Measurements from ENCODE around the gene ANKS1B.

The ANKS1B gene

GRCh38 chr12:99122959-99123358 lies 861.8 kb downstream of the ANKS1B start:
- DNase-seq (ENCODE audit: low read depth) = no peak

- no peak for DNase-seq (ENCODE audit: low read depth)
Observed at GRCh38 chr12:99122496-99122895, 862.2 kb downstream of the ANKS1B start.

GRCh38 chr12:99121546-99121945 lies 863.2 kb downstream of the ANKS1B start:
- DNase-seq (ENCODE audit: low read depth) = no peak

GRCh38 chr12:99119943-99120342 lies 864.8 kb downstream of the ANKS1B start:
- no peak for DNase-seq (ENCODE audit: low read depth)

GRCh38 chr12:99119449-99119848 lies 865.3 kb downstream of the ANKS1B start:
- DNase-seq (ENCODE audit: low read depth) = no peak

GRCh38 chr12:99111600-99111999 lies 873.1 kb downstream of the ANKS1B start:
- DNase-seq (ENCODE audit: low read depth) = no peak

- no peak for DNase-seq (ENCODE audit: low read depth)
Observed at GRCh38 chr12:99110868-99111267, 873.9 kb downstream of the ANKS1B start.

- DNase-seq (ENCODE audit: low read depth) = no peak
Observed at GRCh38 chr12:99110212-99110611, 874.5 kb downstream of the ANKS1B start.

- DNase-seq (ENCODE audit: low read depth) = no peak
Observed at GRCh38 chr12:99108924-99109323, 875.8 kb downstream of the ANKS1B start.

- no peak for DNase-seq (ENCODE audit: low read depth)
Observed at GRCh38 chr12:99099786-99100185, 885.0 kb downstream of the ANKS1B start.

- no peak for DNase-seq (ENCODE audit: low read depth)
Observed at GRCh38 chr12:99097171-99097570, 887.6 kb downstream of the ANKS1B start.

- DNase-seq (ENCODE audit: low read depth) = no peak
Observed at GRCh38 chr12:99093166-99093565, 891.6 kb downstream of the ANKS1B start.

GRCh38 chr12:99092100-99092851 lies 892.5 kb downstream of the ANKS1B start:
- no peak for DNase-seq (ENCODE audit: low read depth)

GRCh38 chr12:99087278-99087677 lies 897.5 kb downstream of the ANKS1B start:
- no peak for DNase-seq (ENCODE audit: low read depth)

GRCh38 chr12:99079811-99080210 lies 904.9 kb downstream of the ANKS1B start:
- DNase-seq (ENCODE audit: low read depth) = no peak

- DNase-seq (ENCODE audit: low read depth) = no peak
Observed at GRCh38 chr12:99068993-99069747, 915.6 kb downstream of the ANKS1B start.

- DNase-seq (ENCODE audit: low read depth) = no peak
Observed at GRCh38 chr12:99067171-99067785, 917.5 kb downstream of the ANKS1B start.

- no peak for DNase-seq (ENCODE audit: low read depth)
Observed at GRCh38 chr12:99066726-99067125, 918.0 kb downstream of the ANKS1B start.

- no peak for DNase-seq (ENCODE audit: low read depth)
Observed at GRCh38 chr12:99063182-99063581, 921.6 kb downstream of the ANKS1B start.

GRCh38 chr12:99059824-99060511 lies 924.8 kb downstream of the ANKS1B start:
- DNase-seq (ENCODE audit: low read depth) = no peak

GRCh38 chr12:99057670-99058069 lies 927.1 kb downstream of the ANKS1B start:
- no peak for DNase-seq (ENCODE audit: low read depth)

- no peak for DNase-seq (ENCODE audit: low read depth)
Observed at GRCh38 chr12:99056186-99056585, 928.5 kb downstream of the ANKS1B start.

Data from stimulated activated CD8-positive, alpha-beta memory T cell treated with anti-CD3 and anti-CD28 coated beads, Interleukin-15, amount 100 ng/mL, for 24 hours (primary cell).